GM19035 (cell line): ENCODE data around the gene CTNNAL1.
"Not testable (repeated sequence)": the region's sequence is repeated elsewhere in the genome, so short reads cannot be mapped to it uniquely, and the experiment has no call there.

ENCODE experiments used
- ATAC-seq: cut with Tn5 transposase; IDR thresholded peaks from one replicate; pipeline ENCODE4 v1.9.1; 2021; ENCODE audit not compliant: unreplicated experiment

Gene CTNNAL1

GRCh38 chr9:108933718-108934322 is 79.5 kb downstream of the CTNNAL1 start, which contains the start of gene ELP1:
Gene ELP1 (minus strand): TSS chr9:108934124. CDS start chr9:108931146, 2,978 bp downstream.
- ATAC-seq, result peak; percentile 85

DNA sequence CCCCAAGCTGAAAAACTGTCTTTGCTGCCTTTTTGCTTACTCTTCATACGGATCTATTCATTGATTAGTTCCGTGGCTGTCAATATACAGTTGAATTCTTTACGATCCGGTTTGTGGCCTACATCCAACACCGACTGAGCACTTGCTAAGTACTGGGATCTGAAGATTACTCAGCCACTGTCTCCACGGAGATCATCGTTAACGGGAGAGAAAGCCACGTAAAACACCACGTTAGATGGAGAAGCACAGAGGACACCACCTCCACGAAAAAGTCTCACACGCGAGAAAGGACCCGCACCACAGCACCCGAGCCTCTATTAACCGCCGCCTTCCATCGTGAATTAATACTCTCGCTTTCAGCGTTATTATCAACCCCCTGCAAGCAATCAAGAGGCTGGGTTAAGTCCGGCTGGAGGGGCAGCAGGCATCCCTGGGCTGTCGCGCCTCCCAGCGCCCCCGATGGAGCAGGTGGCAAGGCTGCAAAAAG is 80.0 kb downstream of the CTNNAL1 start:
- no peak for ATAC-seq

GRCh38 chr9:108928386-108928785 is 84.9 kb downstream of the CTNNAL1 start:
- no peak for ATAC-seq

DNA sequence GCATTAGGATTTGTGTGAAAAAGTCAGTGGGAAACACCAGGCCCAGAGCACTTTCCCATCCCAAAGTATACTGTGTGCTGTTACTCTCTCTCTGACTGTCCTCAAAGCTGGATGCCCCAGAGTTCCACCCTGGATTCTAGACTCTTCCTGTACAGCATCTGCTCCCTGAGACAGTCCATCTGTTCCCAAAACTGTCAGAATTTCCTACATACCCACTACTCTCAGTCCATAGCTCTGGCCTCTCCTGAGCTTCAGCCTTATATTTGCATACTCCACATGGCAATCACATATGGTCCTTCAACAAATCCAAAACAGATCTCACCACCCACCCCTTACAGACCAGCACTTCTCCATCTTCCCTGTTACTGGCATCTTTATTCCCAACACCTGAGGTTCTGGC is 88.8 kb downstream of the CTNNAL1 start:
- ATAC-seq, result no peak

GRCh38 chr9:108921200-108921599 is 92.1 kb downstream of the CTNNAL1 start:
- ATAC-seq, result no peak

DNA sequence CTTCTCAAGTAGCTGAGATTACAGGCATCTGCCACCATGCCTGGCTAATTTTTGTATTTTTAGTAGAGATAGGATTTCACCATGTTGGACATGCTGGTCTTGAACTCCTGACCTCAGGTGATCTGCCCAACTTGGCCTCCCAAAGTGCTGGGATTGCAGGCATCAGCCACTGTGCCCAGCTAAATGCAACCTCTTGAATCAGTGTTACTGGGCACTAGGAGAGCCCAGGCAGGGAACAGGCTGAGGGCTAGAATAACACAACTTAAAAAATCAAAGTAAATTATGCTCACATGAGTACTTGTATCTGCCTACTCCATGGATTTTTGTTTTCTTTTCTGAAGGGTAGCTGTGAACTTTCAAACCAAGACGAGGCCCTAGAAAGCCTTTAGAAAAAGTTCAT is 92.9 kb downstream of the CTNNAL1 start:
- ATAC-seq, result not testable (repeated sequence)

DNA sequence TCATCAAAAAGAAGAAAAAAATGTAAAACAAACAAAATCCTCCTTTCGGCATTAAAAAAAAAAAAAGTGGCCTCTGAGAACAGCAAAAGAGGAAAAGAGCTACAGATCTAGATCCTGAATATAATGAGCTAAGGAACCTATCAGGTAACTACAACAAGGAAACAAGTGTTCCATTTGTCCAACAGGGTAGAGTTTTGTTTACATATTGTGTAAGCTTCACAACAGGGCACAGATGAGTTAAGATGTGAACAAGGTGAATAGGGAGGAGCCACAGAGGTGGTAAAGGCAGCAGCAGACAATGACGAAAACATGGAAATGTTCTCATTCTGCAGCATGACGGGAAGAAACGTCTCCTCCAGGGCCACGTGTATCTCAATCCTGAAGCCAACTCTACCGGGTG is 93.8 kb downstream of the CTNNAL1 start:
- no peak for ATAC-seq

GRCh38 chr9:108913391-108913790 is 99.9 kb downstream of the CTNNAL1 start:
- ATAC-seq, result no peak

DNA sequence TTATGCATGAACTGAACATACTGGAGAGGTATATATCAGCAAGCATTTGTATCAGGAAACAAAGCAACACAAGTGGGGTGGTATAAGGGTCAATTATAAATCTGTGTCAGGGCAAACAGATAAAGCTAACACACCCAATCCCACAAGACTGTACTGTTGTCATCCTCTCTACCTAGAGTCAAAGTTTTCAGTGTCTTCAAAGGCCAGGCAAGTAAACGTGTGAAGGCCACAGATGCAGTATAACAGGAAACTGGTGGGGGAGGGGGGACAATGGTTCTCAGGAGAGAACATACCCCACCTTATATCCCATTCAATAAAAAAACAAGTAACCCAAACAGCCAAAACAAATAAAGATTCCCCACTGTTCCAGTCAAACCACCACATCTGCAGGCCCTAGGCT is 101.5 kb downstream of the CTNNAL1 start:
- no peak for ATAC-seq

GRCh38 chr9:108910914-108911313 is 102.4 kb downstream of the CTNNAL1 start:
- no peak for ATAC-seq

- no peak for ATAC-seq
Measured at GRCh38 chr9:108910402-108910801, 102.9 kb downstream of the CTNNAL1 start.

DNA sequence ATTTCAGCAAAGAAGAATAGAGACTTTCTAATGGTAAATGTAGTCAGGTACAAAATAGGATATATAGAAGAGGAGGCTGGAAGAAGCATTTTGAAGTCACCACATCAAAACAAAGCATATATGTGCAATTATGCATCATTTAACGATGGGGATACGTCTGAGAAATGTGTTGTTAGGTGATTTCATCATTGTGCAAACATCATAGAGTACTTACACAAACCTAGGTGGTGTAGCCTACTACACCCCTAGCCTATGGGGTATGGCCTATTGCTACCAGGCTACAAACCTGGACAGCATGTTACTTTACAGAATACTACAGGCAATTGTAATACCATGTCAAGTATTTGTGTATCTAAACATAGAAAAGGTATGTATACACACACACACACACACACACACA is 107.8 kb downstream of the CTNNAL1 start:
- no peak for ATAC-seq

GRCh38 chr9:108904161-108904560 is 109.1 kb downstream of the CTNNAL1 start:
- ATAC-seq, result no peak

DNA sequence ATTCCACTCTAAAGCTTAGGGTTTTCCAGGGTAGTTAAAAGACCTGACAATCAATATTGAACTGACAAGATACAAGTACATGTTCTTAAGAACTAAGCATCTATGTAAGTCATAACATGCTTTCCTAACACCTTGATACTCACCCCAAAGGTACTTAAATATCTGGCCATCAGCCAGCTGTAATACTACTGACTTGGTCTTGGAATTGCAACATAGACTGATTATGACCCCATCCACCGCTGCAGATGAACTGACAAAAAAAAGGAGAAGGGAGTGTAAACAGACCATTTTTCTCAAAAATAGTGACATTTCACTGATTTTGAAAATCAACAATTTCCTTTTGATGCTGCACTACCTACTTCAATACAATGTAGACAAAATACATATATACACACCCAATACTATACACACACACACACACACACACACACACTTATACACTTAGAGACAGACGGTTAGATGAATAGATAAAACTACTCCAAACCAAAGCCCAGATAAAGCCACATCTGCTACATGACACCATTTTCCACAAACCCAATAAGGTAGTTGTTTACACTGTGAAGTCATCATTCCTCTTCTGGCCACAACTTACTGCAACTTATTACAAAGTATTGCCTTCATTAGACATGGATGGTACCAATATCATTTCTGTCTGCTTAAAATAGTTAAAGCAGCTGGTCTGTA is 109.7 kb downstream of the CTNNAL1 start:
- ATAC-seq, result no peak

DNA sequence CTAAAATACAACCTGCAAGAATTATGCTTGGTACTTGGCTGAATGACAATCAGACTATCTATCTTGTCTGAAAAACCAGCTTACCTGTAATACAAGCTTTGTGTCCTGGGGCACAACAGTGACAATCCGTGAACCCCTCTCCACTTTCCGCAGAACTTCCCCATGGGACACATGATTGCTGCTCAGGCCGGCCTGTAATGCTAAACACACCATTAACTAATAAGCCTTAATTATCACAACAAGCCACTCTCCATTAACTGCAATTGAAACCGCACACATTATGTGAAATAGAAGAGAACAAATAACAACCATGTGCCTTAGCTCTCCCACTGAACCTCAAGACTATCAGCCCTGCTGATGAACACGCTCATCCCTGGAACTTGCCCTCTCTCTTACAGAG is 113.1 kb downstream of the CTNNAL1 start:
- ATAC-seq, result no peak

DNA sequence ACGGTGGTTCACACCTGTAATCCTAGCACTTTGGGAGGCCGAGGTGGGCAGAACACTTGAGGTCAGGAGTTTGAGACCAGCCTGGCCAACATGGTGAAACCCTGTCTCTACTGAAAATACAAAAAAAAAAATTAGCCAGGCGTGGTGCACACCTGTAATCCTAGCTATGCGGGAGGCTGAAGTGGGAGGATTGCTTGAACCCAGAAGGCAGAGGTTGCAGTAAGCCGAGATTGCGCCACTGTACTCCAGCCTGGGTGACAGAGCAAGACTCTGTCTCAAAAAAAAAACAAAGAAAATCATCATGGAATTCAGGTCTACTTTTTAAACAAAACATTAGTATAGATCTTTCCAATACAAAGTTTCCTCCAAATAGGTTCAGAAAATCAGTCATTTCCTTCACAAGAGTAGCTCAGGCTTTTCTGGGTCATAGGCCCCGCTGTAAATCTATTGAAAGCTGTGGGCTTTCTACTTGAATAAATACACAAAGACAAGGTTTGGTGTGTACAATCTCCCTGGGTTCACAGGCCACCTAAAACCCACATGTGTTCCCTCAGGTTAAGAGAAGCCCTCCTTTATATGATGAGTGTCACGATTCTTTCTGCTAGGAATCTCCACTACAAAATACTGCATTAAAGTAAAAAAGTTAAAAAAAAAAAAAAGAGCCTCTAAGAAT is 114.1 kb downstream of the CTNNAL1 start:
- not testable (repeated sequence) for ATAC-seq

DNA sequence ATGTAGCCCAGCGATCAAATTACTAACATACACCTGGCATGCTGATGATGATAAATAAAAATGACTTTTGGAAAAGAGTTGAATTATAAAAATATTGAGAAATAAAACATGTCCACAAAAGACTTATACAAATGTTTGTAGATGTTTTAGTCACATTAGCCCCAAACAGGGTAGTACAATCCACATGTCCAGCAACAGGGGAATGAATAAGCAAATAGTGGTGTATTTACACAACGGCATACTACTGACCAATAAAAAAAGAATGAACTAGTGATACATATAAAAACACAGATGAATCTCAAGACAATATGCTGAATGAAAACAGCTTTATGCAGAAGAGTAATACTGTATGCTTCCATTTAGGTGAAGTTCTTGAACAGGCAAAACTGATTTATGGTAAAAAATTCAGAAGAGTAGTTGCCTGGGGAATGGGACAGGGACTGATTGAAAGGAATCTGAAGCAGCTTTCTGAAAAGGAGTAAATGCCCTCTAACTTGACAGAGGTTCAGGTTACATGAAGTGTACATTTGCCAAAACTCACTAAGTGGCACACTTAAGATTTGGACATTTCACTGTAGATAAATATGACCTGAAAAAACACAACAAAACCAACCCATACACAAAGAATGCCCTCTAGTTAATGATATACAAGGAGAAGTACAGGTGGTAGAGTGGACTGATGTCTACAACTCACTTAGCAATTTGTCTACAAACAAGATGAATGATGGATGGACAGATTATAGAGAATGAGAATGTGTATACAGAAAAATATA is 115.8 kb downstream of the CTNNAL1 start:
- ATAC-seq, result no peak

- ATAC-seq, result no peak
Measured at GRCh38 chr9:108894225-108894997, 118.9 kb downstream of the CTNNAL1 start.
